Naive thymus-derived CD4-positive, alpha-beta T cell (primary cell): ENCODE data around the gene P2RY11. TPM values are rescaled to one million over a fixed set of nuclear protein-coding genes. Genes with fewer than 3 reads are reported as not detected.
A peak's percentile ranks its signal among the peaks of the same experiment; 100 is the strongest.

Experiments
- ATAC-seq: fragments of 150-1000 bp; cut with Tn5 transposase; 2 replicates; pipeline ENCODE4 v1.10.0; 2021; ENCODE audit warnings: mild to moderate bottlenecking, moderate library complexity
- CTCF ChIA-PET: fragments of 350-600 bp; sonication (Branson Sonifier 250); formaldehyde crosslinking; loops from one replicate; lab custom pipeline; 2021; ENCODE audit warnings: antibody characterized with exemption; lab: Charles Lee
- POLR2A ChIA-PET: fragments of 350-600 bp; sonication (Branson Sonifier 250); formaldehyde crosslinking; loops from one replicate; lab custom pipeline; 2021; ENCODE audit warnings: antibody characterized with exemption, inconsistent platforms; lab: Charles Lee
- DNase-seq, 9 donors: peaks; one replicate each; pipeline versions ENCODE4 v3.0.0 to v3.0.0-alpha.2; 2020 to 2022; ENCODE audit warnings: mixed read lengths in 1 of 9
- H3K27ac ChIP-seq: one replicate; pipeline ENCODE4 v1.7.0; 2013; ENCODE audit warnings: mild to moderate bottlenecking, low read depth, low read length, moderate library complexity
- H3K27me3 ChIP-seq, 2 donors: one replicate each; pipeline ENCODE4 v1.7.0; 2013; ENCODE audit warnings: low read length in 2 of 2, mild to moderate bottlenecking in 2 of 2, moderate library complexity in 2 of 2; ENCODE audit not compliant: control insufficient read depth in 2 of 2, insufficient read depth in 2 of 2
- H3K36me3 ChIP-seq, 3 experiments: 1 replicate in 2 of 3; 2 replicates in 1 of 3; pipeline ENCODE4 v1.7.0; 2013; ENCODE audit warnings: low read length in 3 of 3, mild to moderate bottlenecking in 3 of 3, moderate library complexity in 1 of 3; ENCODE audit not compliant: insufficient read depth in 3 of 3, control insufficient read depth in 2 of 3
- H3K4me1 ChIP-seq, 2 donors: one replicate each; pipeline ENCODE4 v1.7.0; 2013; ENCODE audit warnings: low read length in 2 of 2, mild to moderate bottlenecking in 2 of 2, moderate library complexity in 1 of 2; ENCODE audit not compliant: control insufficient read depth in 2 of 2, insufficient read depth in 2 of 2
- H3K4me3 ChIP-seq: 2 replicates; pipeline ENCODE4 v1.7.0; 2013; ENCODE audit warnings: mild to moderate bottlenecking, low read length
- H3K9me3 ChIP-seq, 3 experiments: 1 replicate in 2 of 3; 2 replicates in 1 of 3; pipeline ENCODE4 v1.7.0; 2013; ENCODE audit warnings: low read length in 3 of 3; ENCODE audit not compliant: control insufficient read depth in 2 of 3
- H3K27ac Mint-ChIP-seq, 9 donors: one replicate each; pipeline ENCODE4 v1.8.0; 2020 to 2022; ENCODE audit warnings: mixed read lengths in 9 of 9, mild to moderate bottlenecking in 8 of 9, moderate library complexity in 5 of 9, inconsistent platforms in 2 of 9
- H3K27me3 Mint-ChIP-seq, 5 donors: one replicate each; pipeline ENCODE4 v1.8.0; 2021 to 2022; ENCODE audit warnings: mixed read lengths in 5 of 5, mild to moderate bottlenecking in 1 of 5
- H3K36me3 Mint-ChIP-seq, 5 donors: one replicate each; pipeline ENCODE4 v1.8.0; 2020 to 2022; ENCODE audit warnings: mixed read lengths in 5 of 5, mild to moderate bottlenecking in 3 of 5, inconsistent platforms in 1 of 5
- H3K4me1 Mint-ChIP-seq, 7 donors: one replicate each; pipeline ENCODE4 v1.8.0; 2020 to 2022; ENCODE audit warnings: mixed read lengths in 7 of 7, mild to moderate bottlenecking in 3 of 7, inconsistent platforms in 1 of 7
- H3K4me3 Mint-ChIP-seq, 10 donors: one replicate each; pipeline ENCODE4 v1.8.0; 2020 to 2022; ENCODE audit warnings: mild to moderate bottlenecking in 10 of 10, mixed read lengths in 10 of 10, moderate library complexity in 6 of 10, inconsistent platforms in 2 of 10
- H3K9me3 Mint-ChIP-seq, 11 donors: one replicate each; pipeline ENCODE4 v1.8.0; 2020 to 2022; ENCODE audit warnings: mixed read lengths in 11 of 11, mild to moderate bottlenecking in 4 of 11, inconsistent platforms in 1 of 11, moderate library complexity in 1 of 11
- intact Hi-C, 2 donors: fragments of 100-400 bp; cut with micrococcal nuclease; formaldehyde crosslinking; loops; one replicate each; pipeline ENCODE4 v1.15.1; 2023
- polyA plus RNA-seq, 2 donors: library from polyadenylated mRNA; unstranded; fragments of 300-500 nt; fragmentation: Illumina TruSeq; gene quantifications; one replicate each; pipeline ENCODE4 v1.2.3, GENCODE V29; 2021
- total RNA-seq, 6 experiments: library from RNA in 5 of 6; stranded (reverse) in 5 of 6; gene quantifications; 1 replicate in 5 of 6; 2 replicates in 1 of 6; pipeline ENCODE4 v1.2.3 and lab custom pipeline; 2021 to 2026

The P2RY11 gene
- total and polyA plus RNA-seq, 7 experiments from 2014 or later: 2.7 to 89.3 (median 50.4) TPM

GRCh38 chr19:10118960-10119359 is 7.5 kb downstream of the P2RY11 start:
- Histone ChIP-seq H3K27me3 (no peaks in the 10 kb centered on the region), H3K4me3 (peak overlapping the region; percentile 99), H3K4me1 (peaks cover 10 to 25% of the 10 kb centered on the region in 2 donors), H3K36me3 (peaks cover 20 to 53% (median 23%) of the 10 kb centered on the region in 3 experiments), H3K9me3 (no peaks in the 10 kb centered on the region), H3K27ac (peak overlapping the region; percentile 88)
- CTCF ChIA-PET: interaction anchor here (0.6 to 1.1 kb wide), 3 partner anchors 11 to 155 kb away, joined by 3 to 6 read pairs (median 5); no protein-coding TSS in a partner anchor
- POLR2A ChIA-PET: interaction anchor here (0.9 to 8.9 kb wide), 4 partner anchors 8 to 24 kb away, joined by 3 to 85 read pairs (median 17); partner anchors contain the start of gene PPAN
- H3K9me3 Mint-ChIP-seq: no peaks in the 10 kb centered on the region
- intact Hi-C loops: loop anchor here (1.0 to 2.0 kb wide), 4 partner anchors 13 to 132 kb away; partner anchors contain the start of genes PPAN (in 2 of the 2) and DNMT1 (in 1 of the 2)
- H3K27ac Mint-ChIP-seq: peak overlapping the region in 8 of 9 donors; percentile 84 to 97 (median 90)
- H3K27me3 Mint-ChIP-seq: no peaks in the 10 kb centered on the region
- ATAC-seq (no peak), DNase-seq (no peak)
- peaks cover 5 to 30% (median 14%) of the 10 kb centered on the region in 7 donors for H3K4me1 Mint-ChIP-seq
- H3K4me3 Mint-ChIP-seq: peak overlapping the region; percentile 89 to 95 (median 94)
- peaks cover 0 to 8% (median 4%) of the 10 kb centered on the region in 5 donors for H3K36me3 Mint-ChIP-seq

- no peak for ATAC-seq
- no peak overlapping the region for H3K27ac Mint-ChIP-seq
- intact Hi-C loops: loop anchor here in 1 of 2 donors (1.0 to 5.0 kb wide), 2 partner anchors 130 to 212 kb away; partner anchors contain the start of gene RAVER1
- H3K36me3 Mint-ChIP-seq: peaks cover 0 to 12% (median 8%) of the 10 kb centered on the region in 5 donors
- Histone ChIP-seq H3K4me1 (peaks cover 10 to 25% of the 10 kb centered on the region in 2 donors), H3K4me3 (no peak overlapping the region), H3K27me3 (no peaks in the 10 kb centered on the region), H3K27ac (no peak overlapping the region), H3K9me3 (no peaks in the 10 kb centered on the region), H3K36me3 (peaks cover 18 to 36% (median 20%) of the 10 kb centered on the region in 3 experiments)
- H3K9me3 Mint-ChIP-seq: no peaks in the 10 kb centered on the region
- no peaks in the 10 kb centered on the region for H3K27me3 Mint-ChIP-seq
- ChIA-PET POLR2A (interaction anchor here (0.6 to 8.9 kb wide), 7 partner anchors 8 to 111 kb away, joined by 3 to 85 read pairs (median 4); partner anchors contain the start of gene PPAN), CTCF (interaction anchor here (0.6 to 2.1 kb wide), 7 partner anchors 11 to 166 kb away, joined by 3 to 11 read pairs (median 4); no protein-coding TSS in a partner anchor)
- peaks cover 5 to 30% (median 15%) of the 10 kb centered on the region in 7 donors for H3K4me1 Mint-ChIP-seq
- no peak for DNase-seq
- H3K4me3 Mint-ChIP-seq: peak overlapping the region in 4 of 10 donors; percentile 15 to 42 (median 34)
Observed at GRCh38 chr19:10120538-10121189, 9.2 kb downstream of the P2RY11 start.

- H3K27ac ChIP-seq: no peak overlapping the region
- Mint-ChIP-seq H3K27me3 (no peaks in the 10 kb centered on the region), H3K27ac (peak overlapping the region in 3 of 9 donors; percentile 46 to 54 (median 49)), H3K36me3 (peaks cover 0 to 11% (median 4%) of the 10 kb centered on the region in 5 donors), H3K4me1 (peaks cover 5 to 19% (median 14%) of the 10 kb centered on the region in 7 donors), H3K9me3 (no peaks in the 10 kb centered on the region), H3K4me3 (no peak overlapping the region)
- peaks cover 10 to 25% of the 10 kb centered on the region in 2 donors for H3K4me1 ChIP-seq
- ATAC-seq (no peak), DNase-seq (no peak)
- H3K36me3 ChIP-seq: peaks cover 6 to 22% (median 7%) of the 10 kb centered on the region in 3 experiments
- POLR2A ChIA-PET: interaction anchor here (0.7 to 8.9 kb wide), 4 partner anchors 10 to 340 kb away, joined by 3 to 85 read pairs (median 5); partner anchors contain the start of gene PPAN
- CTCF ChIA-PET: interaction anchor here (1.1 to 2.1 kb wide), 2 partner anchors 21 to 73 kb away, joined by 4 to 11 read pairs; no protein-coding TSS in a partner anchor
- no peak overlapping the region for H3K4me3 ChIP-seq
- no peaks in the 10 kb centered on the region for H3K9me3 ChIP-seq
- intact Hi-C loops: loop anchor here in 1 of 2 donors (5.0 kb wide), 1 partner anchor 210 kb away; the partner anchor contains the start of gene RAVER1
- H3K27me3 ChIP-seq: no peaks in the 10 kb centered on the region
Observed at GRCh38 chr19:10122045-10122444, 10.6 kb downstream of the P2RY11 start.

DNA sequence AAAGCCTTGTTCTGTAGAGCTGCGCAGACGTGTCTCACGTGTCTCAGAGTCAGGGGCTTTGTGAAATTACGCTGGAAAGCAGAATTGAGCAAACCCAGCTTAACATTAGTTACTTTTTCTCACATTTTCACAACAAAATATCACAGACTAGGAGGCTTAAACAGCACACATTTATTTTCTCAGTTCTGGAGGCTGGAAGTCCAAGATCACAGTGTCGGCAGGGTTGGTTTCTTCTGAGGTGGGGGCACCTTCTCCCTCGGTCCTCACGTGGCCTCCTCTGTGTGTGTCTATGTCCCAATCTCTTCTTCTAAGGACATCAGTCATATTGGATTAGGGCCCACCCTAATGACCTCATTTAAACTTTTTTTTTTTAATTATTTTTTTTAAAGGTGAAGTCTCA is 12.9 kb downstream of the P2RY11 start:
- Mint-ChIP-seq H3K36me3 (peaks cover 0 to 9% (median 4%) of the 10 kb centered on the region in 5 donors), H3K9me3 (no peaks in the 10 kb centered on the region), H3K4me3 (no peak overlapping the region), H3K4me1 (peaks cover 5 to 10% (median 8%) of the 10 kb centered on the region in 7 donors), H3K27me3 (no peaks in the 10 kb centered on the region), H3K27ac (peak overlapping the region in 3 of 9 donors; percentile 18 to 52 (median 28))
- intact Hi-C loops: loop anchor here in 1 of 2 donors (5.0 kb wide), 1 partner anchor 208 kb away; the partner anchor contains the start of gene RAVER1
- no peak for ATAC-seq
- H3K4me3 ChIP-seq: no peak overlapping the region
- no peak overlapping the region for H3K27ac ChIP-seq
- no peaks in the 10 kb centered on the region for H3K9me3 ChIP-seq
- peaks cover 0 to 3% (median 0%) of the 10 kb centered on the region in 3 experiments for H3K36me3 ChIP-seq
- peaks cover 0 to 3% of the 10 kb centered on the region in 2 donors for H3K4me1 ChIP-seq
- CTCF ChIA-PET: no interaction called here
- POLR2A ChIA-PET: interaction anchor here (1.2 kb wide), 1 partner anchor 15 kb away, joined by 3 read pairs; no protein-coding TSS in a partner anchor
- DNase-seq: no peak
- no peaks in the 10 kb centered on the region for H3K27me3 ChIP-seq

DNA sequence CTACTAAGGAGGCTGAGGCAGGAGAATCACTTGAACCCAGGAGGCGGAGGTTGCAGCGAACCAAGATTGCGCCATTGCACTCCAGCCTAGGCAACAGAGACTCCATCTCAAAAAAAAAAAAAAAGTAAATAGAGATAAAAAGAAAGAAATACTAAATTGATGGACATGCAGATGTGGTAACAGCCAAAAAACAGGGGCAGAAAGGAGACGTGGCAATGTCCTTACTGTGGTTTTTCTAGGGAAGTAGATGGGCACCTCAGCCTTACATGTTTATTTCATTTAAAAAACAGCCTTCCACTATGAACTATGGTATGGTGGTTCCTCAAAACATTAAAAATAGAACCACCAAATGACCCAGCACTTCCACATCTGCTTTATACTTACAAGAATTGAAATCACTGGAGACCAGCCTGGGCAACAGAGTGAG is 14.7 kb downstream of the P2RY11 start:
- H3K4me3 ChIP-seq: no peak overlapping the region
- no peaks in the 10 kb centered on the region for H3K9me3 ChIP-seq
- intact Hi-C loops: no loop called here
- POLR2A ChIA-PET: no interaction called here
- CTCF ChIA-PET: no interaction called here
- no peak overlapping the region for H3K27ac Mint-ChIP-seq
- ATAC-seq: peak; percentile 91
- peaks cover 0 to 12% (median 4%) of the 10 kb centered on the region in 5 donors for H3K36me3 Mint-ChIP-seq
- H3K9me3 Mint-ChIP-seq: no peaks in the 10 kb centered on the region
- no peak overlapping the region for H3K27ac ChIP-seq
- no peaks in the 10 kb centered on the region for H3K4me1 ChIP-seq
- peaks cover 0 to 4% (median 0%) of the 10 kb centered on the region in 7 donors for H3K4me1 Mint-ChIP-seq
- H3K27me3 Mint-ChIP-seq: no peaks in the 10 kb centered on the region
- peaks cover 0 to 6% (median 0%) of the 10 kb centered on the region in 3 experiments for H3K36me3 ChIP-seq
- no peak for DNase-seq
- H3K4me3 Mint-ChIP-seq: no peak overlapping the region
- no peaks in the 10 kb centered on the region for H3K27me3 ChIP-seq

- H3K27ac Mint-ChIP-seq: peak overlapping the region in 6 of 9 donors; percentile 20 to 71 (median 41)
- intact Hi-C loops: no loop called here
Observed at GRCh38 chr19:10132905-10133304, 21.4 kb downstream of the P2RY11 start.

More at GRCh38 chr19:10132905-10133304, 21.4 kb downstream of the P2RY11 start:
- no peak for DNase-seq
- Histone ChIP-seq H3K4me1 (no peaks in the 10 kb centered on the region), H3K36me3 (peaks cover 8 to 73% (median 31%) of the 10 kb centered on the region in 3 experiments), H3K9me3 (no peaks in the 10 kb centered on the region), H3K4me3 (no peak overlapping the region), H3K27me3 (no peaks in the 10 kb centered on the region), H3K27ac (no peak overlapping the region)
- H3K9me3 Mint-ChIP-seq: no peaks in the 10 kb centered on the region
- no peak for ATAC-seq
- ChIA-PET POLR2A (interaction anchor here (0.7 to 2.1 kb wide), 3 partner anchors 10 to 15 kb away, joined by 3 to 11 read pairs (median 7); no protein-coding TSS in a partner anchor), CTCF (interaction anchor here (0.6 to 0.7 kb wide), 3 partner anchors 9 to 258 kb away, joined by 4 to 5 read pairs (median 4); no protein-coding TSS in a partner anchor)
- H3K36me3 Mint-ChIP-seq: peaks cover 7 to 31% (median 9%) of the 10 kb centered on the region in 5 donors
- no peak overlapping the region for H3K4me3 Mint-ChIP-seq
- H3K27me3 Mint-ChIP-seq: no peaks in the 10 kb centered on the region
- H3K4me1 Mint-ChIP-seq: peaks cover 0 to 9% (median 0%) of the 10 kb centered on the region in 7 donors
